ENCODE measurements around the gene ZFP62.

DNA sequence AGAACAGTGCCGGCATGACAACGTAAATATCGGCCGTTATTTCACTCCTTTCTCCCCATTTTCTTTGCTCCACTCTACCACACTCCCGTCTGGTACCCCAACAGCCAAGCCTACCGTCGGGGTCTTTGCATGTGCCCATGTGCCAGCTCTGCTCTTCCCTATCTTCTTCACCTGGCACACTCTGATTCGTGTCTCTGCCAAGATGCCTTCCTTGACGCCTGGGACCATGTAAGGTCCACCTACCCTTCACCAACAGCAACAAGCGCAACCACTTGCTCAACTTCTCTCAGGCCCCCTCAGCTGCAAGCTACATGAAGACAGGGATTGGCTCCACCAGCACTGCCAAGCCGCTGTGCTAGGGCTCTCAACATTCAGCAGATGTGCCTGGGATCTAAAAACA lies 62.9 kb downstream of the ZFP62 start:
- TF ChIP-seq GATA2 (IDR thresholded peaks at IDR 0.05; ENCODE audit: low read depth, low read length): no peak
- no peak for TF ChIP-seq GATA3 (IDR thresholded peaks at IDR 0.05; ENCODE audit: low read depth, low read length)
